Transverse colon (tissue), 3 donors: ENCODE results near the gene TOR4A.

Experiments used
- POLR2A ChIP-seq: fragments of 450-650 bp; IDR thresholded peaks from one replicate; pipeline ENCODE4 v1.6.1; 2016; ENCODE audit warnings: antibody characterized with exemption, mild to moderate bottlenecking, moderate library complexity
- POLR2AphosphoS5 ChIP-seq, 3 donors: sonication (generic); formaldehyde crosslinking; IDR thresholded peaks; one replicate each; pipeline ENCODE4 v1.6.1; 2016; ENCODE audit warnings: antibody characterized with exemption in 3 of 3

- TF ChIP-seq POLR2AphosphoS5 (IDR thresholded peaks at IDR 0.05) (no peak), POLR2A (no peak)
Observed at GRCh38 chr9:137264067-137264466, 13.5 kb upstream of the TOR4A start.
